Endothelial cell of umbilical vein (primary cell): ENCODE results near the gene EPB41L2. TPM values are rescaled to one million over a fixed set of nuclear protein-coding genes. Genes with fewer than 3 reads are reported as not detected.

ENCODE experiments used
- BruUV-seq: library from RNA; stranded (reverse); fragments of 400-500 nt; replicated peaks from 2 replicates; lab custom pipeline; 2021; lab: Mats Ljungman, UMichigan
- CTCF ChIA-PET: fragments of 300-600, 350-600 bp; sonication (Branson Sonifier 250); formaldehyde crosslinking; loops from one replicate; lab custom pipeline; 2021; ENCODE audit warnings: antibody characterized with exemption, inconsistent platforms; lab: Charles Lee
- POLR2A ChIA-PET: fragments of 300-600, 350-600 bp; sonication (Branson Sonifier 250); formaldehyde crosslinking; loops from one replicate; lab custom pipeline; 2021; ENCODE audit warnings: antibody characterized with exemption, inconsistent platforms; lab: Charles Lee
- DNase-seq: peaks from one replicate; pipeline ENCODE4 v3.0.0-alpha.2; 2011; ENCODE audit warnings: low read depth, low spot score
- FAIRE-seq: peaks from 2 replicates; lab custom pipeline; 2011; peaks lifted over from hg19 to GRCh38; lab: Jason Lieb, UNC
- H2AFZ ChIP-seq: 2 replicates; pipeline ENCODE4 v1.6.0; 2012; ENCODE audit warnings: low read depth, low read length, control low read depth, inconsistent platforms
- H3K27ac ChIP-seq: 2 replicates; pipeline ENCODE4 v1.5.1; 2011; ENCODE audit warnings: low read depth, mild to moderate bottlenecking, control low read depth, low read length, moderate library complexity; ENCODE audit not compliant: insufficient read depth
- H3K27me3 ChIP-seq, 2 experiments: 2 replicates each; pipeline versions ENCODE4 v1.6.0 to v1.6.1; 2011; ENCODE audit warnings: low read length in 2 of 2, mixed read lengths in 1 of 2; ENCODE audit not compliant: control insufficient read depth in 2 of 2, insufficient read depth in 2 of 2
- H3K36me3 ChIP-seq, 2 experiments: 2 replicates in 1 of 2; 3 replicates in 1 of 2; pipeline ENCODE4 v1.5.1; 2011; ENCODE audit warnings: low read length in 2 of 2, mild to moderate bottlenecking in 1 of 2, moderate library complexity in 1 of 2; ENCODE audit not compliant: control insufficient read depth in 2 of 2, insufficient read depth in 2 of 2; ENCODE audit errors: extremely low read depth in 1 of 2
- H3K4me1 ChIP-seq: 3 replicates; pipeline ENCODE4 v1.5.1; 2011; ENCODE audit warnings: mild to moderate bottlenecking, low read length; ENCODE audit not compliant: control insufficient read depth, insufficient read depth; ENCODE audit errors: extremely low read depth
- H3K4me2 ChIP-seq: 2 replicates; pipeline ENCODE4 v1.6.1; 2011; ENCODE audit warnings: low read length, control low read depth, mixed read lengths; ENCODE audit not compliant: insufficient read depth
- H3K4me3 ChIP-seq, 3 experiments: fragments of 200-600 bp in 1 of 3; sonication (generic), shearing (Covaris generic) in 1 of 3; replicated peaks in 1 of 3; 2 replicates each; pipeline ENCODE4 v1.5.1; 2011 to 2016; ENCODE audit warnings: control low read depth in 3 of 3, low read length in 3 of 3, mild to moderate bottlenecking in 2 of 3, inconsistent platforms in 1 of 3, low read depth in 1 of 3, moderate library complexity in 1 of 3; ENCODE audit not compliant: insufficient read depth in 1 of 3
- H3K79me2 ChIP-seq: 2 replicates; pipeline ENCODE4 v1.6.0; 2012; ENCODE audit warnings: low read length, inconsistent platforms; ENCODE audit not compliant: control insufficient read depth, insufficient read depth
- H3K9ac ChIP-seq: replicated peaks from 2 replicates; pipeline ENCODE3; 2011; ENCODE audit warnings: low read length, control low read depth; ENCODE audit not compliant: insufficient read depth; ENCODE audit errors: extremely low read depth
- H3K9me1 ChIP-seq: replicated peaks from 3 replicates; pipeline ENCODE4 v1.6.0; 2011; ENCODE audit warnings: mild to moderate bottlenecking, low read length; ENCODE audit not compliant: control insufficient read depth, insufficient read depth; ENCODE audit errors: extremely low read depth
- H3K9me3 ChIP-seq: replicated peaks from 2 replicates; pipeline ENCODE4 v1.5.1; 2012; ENCODE audit warnings: low read length, inconsistent platforms; ENCODE audit not compliant: control insufficient read depth, insufficient read depth
- H4K20me1 ChIP-seq: replicated peaks from 2 replicates; pipeline ENCODE3; 2011; ENCODE audit warnings: mild to moderate bottlenecking, low read length; ENCODE audit not compliant: control insufficient read depth, insufficient read depth; ENCODE audit errors: extremely low read depth
- CTCF ChIP-seq, 2 donors: IDR thresholded peaks; 1 replicate in 1 of 2; 2 replicates in 1 of 2; pipeline ENCODE4 v1.5.1; 2011; ENCODE audit warnings: low read length in 2 of 2, mild to moderate bottlenecking in 2 of 2, moderate library complexity in 2 of 2, control low read depth in 1 of 2, inconsistent platforms in 1 of 2, low read depth in 1 of 2; ENCODE audit not compliant: insufficient read depth in 1 of 2; ENCODE audit errors: extremely low read depth in 1 of 2
- EZH2 ChIP-seq: IDR thresholded peaks from 2 replicates; pipeline ENCODE4 v1.6.1; 2012; ENCODE audit warnings: borderline replicate concordance, low read depth, mild to moderate bottlenecking, moderate library complexity, low read length, inconsistent platforms; ENCODE audit not compliant: severe bottlenecking
- FOS ChIP-seq: IDR thresholded peaks from 2 replicates; pipeline ENCODE4 v1.6.1; 2011; ENCODE audit warnings: mild to moderate bottlenecking, low read length, moderate library complexity, borderline replicate concordance; ENCODE audit not compliant: insufficient read depth
- GATA2 ChIP-seq: IDR thresholded peaks from 2 replicates; pipeline ENCODE4 v1.7.0; 2011; ENCODE audit warnings: low read depth, mild to moderate bottlenecking, moderate library complexity, mixed read lengths, low read length; ENCODE audit not compliant: insufficient read length, insufficient read depth
- JUN ChIP-seq: IDR thresholded peaks from 2 replicates; pipeline ENCODE4 v1.6.1; 2011; ENCODE audit warnings: borderline replicate concordance, low read depth; ENCODE audit not compliant: insufficient read length, insufficient read depth
- MAX ChIP-seq: IDR thresholded peaks from 2 replicates; pipeline ENCODE4 v1.6.1; 2011; ENCODE audit not compliant: insufficient read depth, insufficient read length
- MYC ChIP-seq: IDR thresholded peaks from one replicate; pipeline ENCODE4 v1.6.1; 2011; ENCODE audit warnings: mild to moderate bottlenecking, low read depth, low read length
- POLR2A ChIP-seq: IDR thresholded peaks from 2 replicates; pipeline ENCODE4 v1.6.1; 2012; ENCODE audit warnings: low read depth, mild to moderate bottlenecking, control low read depth, low read length
- POLR2AphosphoS5 ChIP-seq: IDR thresholded peaks from 2 replicates; pipeline ENCODE4 v1.6.1; 2012; ENCODE audit warnings: low read depth, mild to moderate bottlenecking, control low read depth, low read length, moderate library complexity; ENCODE audit not compliant: insufficient read depth
- dilution Hi-C: fragments of 300-500 bp; cut with MboI; formaldehyde crosslinking; loops from one replicate; pipeline ENCODE4 v1.15.0; 2019; ENCODE audit warnings: low sequenced_read_pairs; ENCODE audit not compliant: extremely low pct_ligation_motif_present
- intact Hi-C: fragments of 100-400 bp; cut with micrococcal nuclease; formaldehyde crosslinking; loops from one replicate; pipeline ENCODE4 v1.10.0; 2022
- polyA plus RNA-seq, 4 experiments: library from polyadenylated mRNA; depleted of rRNA in 3 of 4; stranded (reverse) in 3 of 4; unstranded in 1 of 4; fragments of >200 nt; gene quantifications; 2 replicates each; pipeline versions ENCODE4 v1.2.1 to v1.2.3, GENCODE V29; 2011 to 2012; ENCODE audit warnings: missing spikeins in 1 of 4
- total RNA-seq: library from RNA; stranded (reverse); gene quantifications from 2 replicates; pipeline ENCODE4 v1.2.3, GENCODE V29; 2021

The EPB41L2 gene
- total and polyA plus RNA-seq, 2 donors (not counting 3 experiments of a cell fraction or from before 2014, with no cell fraction given) = 26.5 to 87.7 TPM

GRCh38 chr6:131060311-131060710 lies 2.7 kb downstream of the EPB41L2 start:
- peaks cover 2% of the 10 kb centered on the region for H4K20me1 ChIP-seq
- H3K4me3 ChIP-seq = no peak overlapping the region
- BruUV-seq = no TSS peak
- H3K9ac ChIP-seq = no peak overlapping the region
- H3K36me3 ChIP-seq = no peaks in the 10 kb centered on the region
- dilution Hi-C loops = no loop called here
- no peaks in the 10 kb centered on the region for H3K9me3 ChIP-seq
- FAIRE-seq (no peak), DNase-seq (no peak)
- no peak overlapping the region for H2AFZ ChIP-seq
- POLR2A ChIA-PET = no interaction called here
- CTCF ChIA-PET = interaction anchor here (0.9 to 4.0 kb wide), 2 partner anchors 10 to 174 kb away, joined by 3 to 22 read pairs; no protein-coding TSS in a partner anchor
- TF ChIP-seq EZH2 (no peak), FOS (no peak), CTCF (IDR thresholded peaks at IDR 0.05; ENCODE audit: extremely low read depth in 1 of 2, insufficient read depth in 1 of 2, low read depth in 1 of 2, low read length in 2 of 2) (no peak), POLR2AphosphoS5 (no peak), GATA2 (no peak), MYC (no peak), MAX (no peak), JUN (no peak), POLR2A (no peak)
- H3K9me1 ChIP-seq = no peaks in the 10 kb centered on the region
- H3K79me2 ChIP-seq = peaks cover 70% of the 10 kb centered on the region
- no peak overlapping the region for H3K4me2 ChIP-seq
- H3K27ac ChIP-seq = no peak overlapping the region
- H3K27me3 ChIP-seq = no peaks in the 10 kb centered on the region
- H3K4me1 ChIP-seq = peaks cover 10% of the 10 kb centered on the region
- intact Hi-C loops = no loop called here
